Activated gamma-delta T cell (primary cell): ENCODE data around the gene ALCAM.
A peak's percentile ranks its signal among the peaks of the same experiment; 100 is the strongest.

Experiments used
- DNase-seq: peaks from one replicate; lab custom pipeline; 2025; lab: John Stamatoyannopoulos, UW
- total RNA-seq, 2 donors: gene quantifications; one replicate each; lab custom pipeline; 2026; lab: John Stamatoyannopoulos, UW

ALCAM gene
- total RNA-seq, result 12.5 to 23.9 reads per million in 2 donors

GRCh38 chr3:105366326-105367062, at the start of gene ALCAM:
TSS of gene ALCAM (plus strand) at chr3:105366909.
- peak; percentile 65 for DNase-seq

DNA sequence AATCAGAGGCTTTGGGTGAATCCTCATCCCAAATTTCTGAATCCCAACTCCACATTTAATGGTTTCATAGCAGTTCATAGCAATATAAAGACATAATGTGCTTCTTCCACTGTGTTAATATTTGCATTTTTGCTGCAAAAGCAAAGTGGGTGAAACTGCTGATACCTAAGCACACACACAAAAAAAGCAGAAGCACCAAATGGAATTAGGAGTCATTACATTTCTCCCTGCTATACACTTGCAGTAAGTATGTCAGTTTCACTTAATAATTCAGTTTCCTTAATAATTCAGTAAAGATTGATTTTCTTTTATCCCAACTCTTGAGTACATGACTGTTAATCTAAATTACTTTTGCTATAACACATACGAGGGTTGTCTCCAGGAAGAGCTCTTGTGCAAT, 48.9 kb upstream of the ALCAM start:
- DNase-seq, result no peak

DNA sequence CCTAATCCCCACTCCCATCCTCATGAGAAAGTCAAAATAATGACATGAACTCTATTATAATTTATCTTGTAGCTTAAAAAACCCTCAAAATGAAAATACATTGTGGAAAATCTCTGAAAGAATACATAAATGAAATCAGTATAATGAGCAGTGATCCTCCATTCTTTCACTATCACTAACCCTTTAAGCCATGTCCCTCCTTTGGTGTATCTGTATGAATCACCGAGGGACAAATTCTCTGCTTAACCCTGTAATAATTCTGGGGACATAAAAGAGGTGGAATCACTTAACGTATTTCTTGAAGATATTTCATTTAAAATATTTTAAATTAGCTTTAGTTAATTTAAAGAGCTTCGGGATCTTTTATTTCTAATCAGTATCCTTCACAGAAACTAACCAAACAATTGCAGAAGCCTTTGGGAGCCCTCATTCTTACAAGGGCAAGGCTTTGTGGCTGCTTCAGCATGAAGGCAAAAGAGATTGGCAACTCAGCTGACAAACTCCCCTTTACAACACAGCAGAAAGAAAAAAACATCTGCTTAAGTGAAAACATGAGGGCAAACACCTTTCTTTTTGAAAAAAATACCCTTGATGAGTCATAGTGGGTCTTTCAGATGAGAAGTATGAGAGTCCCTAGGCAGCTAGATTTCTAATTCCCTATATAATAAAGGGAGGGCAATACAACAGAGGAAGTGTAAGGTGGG, 44.0 kb upstream of the ALCAM start:
- DNase-seq, result no peak

- DNase-seq, result no peak
Measured at GRCh38 chr3:105323274-105323599, 43.5 kb upstream of the ALCAM start.

DNA sequence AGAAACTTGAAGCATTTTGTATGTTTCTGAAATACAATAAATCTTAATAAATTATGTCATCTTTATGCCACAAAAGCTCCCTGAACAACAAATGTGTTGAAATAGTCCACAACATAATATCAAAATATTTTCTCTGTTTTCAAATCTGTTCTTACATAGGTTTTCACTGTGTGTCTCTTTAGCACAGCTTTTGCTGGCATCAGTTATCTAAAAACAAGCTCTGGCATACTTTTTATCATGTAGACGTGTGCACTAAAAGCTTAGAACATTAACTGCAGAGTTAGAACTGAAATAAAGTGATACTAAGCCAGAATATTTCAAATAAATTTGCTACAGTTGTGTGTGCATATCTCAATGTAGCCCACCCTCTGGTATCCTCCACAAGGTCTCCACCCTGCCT, 41.8 kb upstream of the ALCAM start:
- no peak for DNase-seq

DNA sequence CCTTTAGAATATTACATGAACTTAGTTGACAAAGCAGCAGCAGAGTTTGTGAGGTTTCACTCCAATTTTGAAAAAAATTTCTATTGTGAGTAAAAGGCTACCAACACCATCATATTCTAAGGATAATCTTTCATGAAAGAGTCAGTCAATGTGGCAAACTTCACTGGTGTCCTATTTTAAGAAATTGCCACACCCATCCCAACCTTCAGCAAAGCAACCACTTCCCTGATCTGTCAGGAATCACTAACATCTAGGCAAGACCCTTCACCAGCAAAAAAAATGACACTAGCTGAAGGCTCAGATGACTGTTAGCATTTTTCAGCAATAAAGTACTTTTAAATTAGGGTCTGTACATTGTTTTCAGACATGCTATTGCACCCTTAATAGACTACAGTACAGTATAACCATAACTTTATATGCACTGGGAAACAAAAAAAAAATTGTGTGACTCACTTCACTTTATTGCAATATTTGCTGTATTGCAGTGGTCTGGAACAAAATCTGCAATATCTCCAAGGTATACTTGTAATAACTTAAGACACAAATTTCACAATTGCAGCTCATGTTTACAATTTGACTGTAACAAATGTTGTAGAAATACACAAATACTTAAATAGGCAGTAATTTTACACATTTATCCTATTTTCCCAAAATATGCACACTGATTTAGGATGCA, 38.9 kb upstream of the ALCAM start:
- DNase-seq, result no peak

- no peak for DNase-seq
Measured at GRCh38 chr3:105328338-105328730, 38.4 kb upstream of the ALCAM start.

DNA sequence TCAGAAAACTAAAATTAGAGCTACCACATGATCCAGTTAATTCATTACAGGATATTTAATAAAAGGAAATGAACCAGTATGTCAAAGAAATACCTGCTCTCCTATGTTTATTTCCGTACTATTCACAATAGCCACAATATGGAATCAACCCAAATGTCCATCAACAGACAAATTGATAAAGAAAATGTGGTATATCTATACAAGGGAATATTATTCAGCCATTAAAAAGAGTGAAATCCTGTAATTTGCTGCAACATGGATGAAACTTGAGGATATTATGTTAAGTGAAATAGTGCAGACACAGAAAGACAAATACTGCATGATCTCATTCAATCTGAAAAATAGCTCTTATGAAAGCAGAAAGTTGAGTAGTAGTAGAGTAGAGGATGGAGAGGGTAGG, 33.7 kb upstream of the ALCAM start:
- no peak for DNase-seq

DNA sequence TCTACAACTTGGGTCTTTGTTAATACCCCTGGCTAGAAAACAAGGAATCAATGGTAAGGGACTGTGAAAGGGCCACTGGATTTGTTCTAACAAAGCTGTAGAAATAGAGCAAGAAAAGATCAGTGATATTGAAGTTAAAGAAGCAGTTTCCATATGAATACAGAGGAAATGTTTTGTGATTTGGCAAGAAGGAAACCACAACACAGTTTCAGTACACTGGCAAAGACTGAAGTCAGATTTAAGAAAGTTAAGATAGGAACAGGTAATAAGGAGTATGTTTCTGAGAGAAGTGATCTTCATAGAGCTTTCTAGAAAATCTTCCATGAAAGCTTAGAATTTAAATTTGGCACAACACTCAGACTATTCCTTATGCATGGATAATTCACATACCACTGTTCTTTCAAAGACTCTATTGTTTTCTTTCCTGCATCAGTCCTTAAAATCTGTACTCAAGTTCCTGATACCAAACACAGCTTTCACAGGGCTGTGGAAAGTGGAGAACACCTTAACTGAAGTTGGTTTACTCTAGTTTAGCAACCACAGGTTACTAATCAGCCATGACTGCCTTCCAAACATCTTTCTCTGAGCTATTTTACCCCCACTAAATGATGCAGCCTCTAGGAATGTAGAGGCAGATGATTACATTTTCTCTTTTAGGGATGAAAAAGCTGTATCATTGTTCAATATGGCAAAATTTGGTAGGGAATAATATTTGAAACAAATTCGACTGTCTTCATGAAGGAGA, 32.4 kb upstream of the ALCAM start:
- DNase-seq, result no peak

- DNase-seq, result no peak
Measured at GRCh38 chr3:105339946-105340345, 26.8 kb upstream of the ALCAM start.

DNA sequence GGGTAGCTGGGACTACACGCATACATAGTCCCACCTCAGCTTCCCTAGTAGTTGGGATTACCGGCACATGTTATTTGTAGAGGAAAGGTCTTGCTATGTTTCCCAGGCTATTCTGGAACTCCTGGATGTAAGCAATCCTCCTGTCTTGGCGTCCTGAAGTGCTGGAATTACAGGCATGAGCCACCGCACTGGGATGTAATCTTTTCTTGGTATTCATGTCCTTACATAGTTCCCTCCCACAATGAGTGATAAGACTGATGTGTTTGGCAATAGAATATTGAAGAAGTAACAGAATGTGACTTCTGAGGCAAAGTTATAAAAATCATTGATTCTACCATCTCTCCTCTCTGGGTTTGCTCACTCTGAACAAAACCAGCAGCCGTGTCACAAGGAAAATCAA, 22.7 kb upstream of the ALCAM start:
- no peak for DNase-seq

DNA sequence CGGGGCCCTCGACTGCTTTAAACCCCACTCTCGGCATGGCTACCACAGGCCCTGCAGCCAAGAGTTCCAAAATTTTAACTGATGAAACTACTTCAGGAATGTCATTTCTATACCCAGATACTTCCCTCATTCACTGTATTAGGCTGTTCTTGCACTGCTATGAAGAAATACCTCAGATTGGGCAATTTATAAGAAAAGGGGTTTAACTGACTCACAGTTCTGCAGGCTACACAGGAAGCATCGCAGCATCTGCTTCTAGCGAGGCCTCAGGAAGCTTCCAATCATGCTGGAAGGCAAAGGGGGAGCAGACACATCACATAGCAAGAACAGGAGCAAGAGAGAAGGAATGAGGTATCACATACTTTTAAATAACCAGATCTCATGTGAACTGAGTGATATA, 21.6 kb upstream of the ALCAM start:
- no peak for DNase-seq

DNA sequence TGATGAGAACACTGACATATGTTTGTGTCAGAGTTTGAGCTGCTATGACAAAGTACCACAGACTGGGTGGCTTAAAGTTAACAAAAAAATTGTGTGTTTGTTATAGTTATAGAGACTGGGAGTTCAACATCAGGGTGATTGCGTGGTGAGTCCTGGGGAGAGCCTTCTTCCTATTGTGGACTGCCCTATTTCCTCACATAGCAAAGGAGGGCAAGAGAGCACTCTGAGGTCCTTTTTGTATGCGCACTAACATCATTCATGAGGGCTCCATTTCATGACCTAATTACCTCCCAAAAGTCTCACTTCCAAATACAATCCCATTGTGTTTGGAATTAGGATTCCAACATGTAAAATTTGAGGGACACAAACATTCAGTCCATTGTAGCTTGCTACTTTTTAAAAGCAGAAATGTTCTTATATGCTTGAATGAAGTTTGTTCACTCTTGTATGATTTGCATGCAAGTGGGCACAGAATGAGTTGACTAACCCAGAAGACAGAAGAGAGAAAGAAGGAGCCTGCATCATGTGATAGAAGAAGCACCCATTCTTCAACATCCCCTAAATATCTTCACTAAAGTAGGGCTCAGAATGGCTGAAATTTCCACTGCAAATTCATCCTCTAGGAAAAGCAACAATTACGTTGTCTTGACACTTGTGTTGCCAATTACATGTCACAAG, 18.9 kb upstream of the ALCAM start:
- no peak for DNase-seq

- no peak for DNase-seq
Measured at GRCh38 chr3:105348307-105348706, 18.4 kb upstream of the ALCAM start.

DNA sequence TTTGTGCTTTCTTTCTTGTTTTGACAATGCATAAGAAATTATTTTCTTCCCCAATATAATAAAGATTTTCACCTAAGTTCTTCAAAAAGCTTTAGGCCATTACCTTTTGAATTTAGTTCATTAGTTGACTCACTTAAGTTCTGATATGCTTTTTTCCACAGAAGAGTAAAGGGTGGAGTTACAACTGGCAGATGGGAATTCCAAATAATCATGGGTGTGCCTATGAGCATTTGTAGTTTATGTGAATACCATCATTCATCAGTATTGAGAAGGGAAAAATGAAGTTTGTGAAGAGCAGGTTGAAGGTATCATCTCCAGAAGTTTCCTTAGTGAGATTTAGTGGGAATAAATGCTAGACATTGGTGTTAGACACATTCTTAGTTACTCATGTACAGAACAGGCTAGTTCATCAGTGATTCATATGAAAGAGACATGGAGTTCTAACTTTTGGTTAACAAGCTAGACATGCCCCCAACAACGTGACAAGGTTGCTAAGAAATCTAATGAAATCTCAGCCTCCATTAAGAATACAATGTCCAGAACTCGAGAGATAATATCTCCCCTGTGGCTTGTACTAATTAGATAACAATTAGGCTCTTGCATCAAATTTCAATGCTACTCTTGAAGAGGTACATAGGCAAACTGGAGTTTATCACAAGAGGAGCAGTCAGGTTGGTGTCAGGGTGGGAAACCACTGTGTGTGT, 16.9 kb upstream of the ALCAM start:
- DNase-seq, result no peak

DNA sequence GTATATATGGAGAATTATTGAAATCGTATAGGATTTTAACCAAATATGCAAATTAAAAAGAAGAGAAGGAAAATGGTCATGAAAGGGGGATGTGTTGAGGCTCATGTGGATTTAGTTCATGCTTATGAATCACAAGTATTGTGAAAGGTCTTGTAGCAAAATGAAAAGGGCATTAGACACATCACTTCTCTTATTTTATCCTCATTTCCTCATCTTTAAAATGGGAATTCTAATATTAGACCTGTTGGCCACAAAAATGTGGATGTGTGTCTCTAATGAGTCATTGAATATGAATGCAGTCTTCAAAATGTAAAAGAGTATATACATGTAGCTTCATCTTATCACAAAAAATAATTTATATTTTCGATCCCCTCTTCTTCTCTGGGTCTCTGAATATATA, 14.9 kb upstream of the ALCAM start:
- DNase-seq, result no peak

GRCh38 chr3:105352976-105353375, 13.7 kb upstream of the ALCAM start:
- no peak for DNase-seq

- DNase-seq, result no peak
Measured at GRCh38 chr3:105353485-105354161, 13.1 kb upstream of the ALCAM start.

DNA sequence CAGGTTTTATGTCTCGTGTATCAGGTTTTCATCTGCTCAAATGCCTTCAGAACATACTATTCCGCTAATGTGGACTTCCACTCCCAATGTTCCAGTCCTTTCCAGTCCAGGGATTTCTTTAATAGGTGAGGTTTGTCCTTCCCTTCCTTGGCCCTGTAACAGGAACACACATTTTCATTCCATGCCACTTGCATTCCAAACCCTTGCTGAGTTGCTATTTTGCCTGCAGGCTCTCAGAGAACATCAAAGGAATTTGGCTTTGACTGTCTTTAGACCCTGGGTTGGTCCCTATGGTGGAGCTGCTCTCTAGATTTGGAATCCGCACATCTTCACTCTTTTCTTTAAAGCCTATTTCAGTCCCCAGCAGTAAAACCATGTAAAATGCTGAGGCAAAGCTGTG, 12.3 kb upstream of the ALCAM start:
- DNase-seq, result no peak

DNA sequence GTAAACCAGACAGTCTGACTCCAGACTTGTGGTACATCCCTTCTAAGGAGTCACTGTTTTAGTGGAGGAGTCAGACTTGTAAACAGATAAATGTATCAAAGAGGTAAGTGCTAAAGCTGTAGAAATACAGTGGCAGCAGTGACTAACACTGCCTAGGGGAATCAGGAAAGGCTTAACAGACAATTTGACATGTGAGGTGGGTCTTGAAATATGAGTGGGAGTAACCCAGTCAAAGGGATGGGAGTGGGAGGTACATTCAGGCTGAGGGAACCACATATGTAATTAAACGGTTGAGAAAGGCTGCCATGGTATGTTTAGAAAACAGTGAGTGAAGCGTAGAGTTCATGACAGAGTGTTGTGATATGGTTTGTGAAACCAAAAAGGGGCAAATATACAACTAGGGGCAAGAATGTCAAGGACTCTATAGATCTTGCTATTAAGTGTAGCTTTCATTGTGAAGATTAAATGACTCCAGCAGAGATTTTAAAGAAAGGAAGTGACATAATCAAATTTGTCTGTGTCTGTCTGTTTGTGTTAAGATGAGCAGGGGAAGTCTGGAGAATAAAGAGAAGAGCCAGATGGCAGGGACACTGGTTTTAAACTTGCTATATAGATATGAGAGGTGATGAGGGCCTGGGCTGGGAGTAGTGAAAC, 11.2 kb upstream of the ALCAM start:
- no peak for DNase-seq
